Sigmoid colon (tissue), 4 donors: ENCODE data around the gene LHFPL6.

Source experiments
- EP300 ChIP-seq, 4 donors: sonication (generic); formaldehyde crosslinking; IDR thresholded peaks; one replicate each; pipeline ENCODE4 v1.6.1; 2017; ENCODE audit warnings: antibody characterized with exemption in 4 of 4
- POLR2A ChIP-seq, 2 donors: fragments of 450-650 bp; IDR thresholded peaks; one replicate each; pipeline ENCODE4 v1.6.1; 2016; ENCODE audit warnings: antibody characterized with exemption in 2 of 2, mild to moderate bottlenecking in 2 of 2, moderate library complexity in 2 of 2
- POLR2AphosphoS5 ChIP-seq, 4 donors: sonication (generic); formaldehyde crosslinking; IDR thresholded peaks; one replicate each; pipeline ENCODE4 v1.6.1; 2017; ENCODE audit warnings: antibody characterized with exemption in 4 of 4
- TF ChIP-seq, protein P1 (sequence below), 4 experiments: fragments of 450-650 bp in 3 of 4; fragments of 200-600 bp in 1 of 4; IDR thresholded peaks; one replicate each; pipeline ENCODE4 v1.5.1; 2016 to 2019; ENCODE audit warnings: antibody characterized with exemption in 4 of 4, mild to moderate bottlenecking in 3 of 4, moderate library complexity in 2 of 4

DNA sequence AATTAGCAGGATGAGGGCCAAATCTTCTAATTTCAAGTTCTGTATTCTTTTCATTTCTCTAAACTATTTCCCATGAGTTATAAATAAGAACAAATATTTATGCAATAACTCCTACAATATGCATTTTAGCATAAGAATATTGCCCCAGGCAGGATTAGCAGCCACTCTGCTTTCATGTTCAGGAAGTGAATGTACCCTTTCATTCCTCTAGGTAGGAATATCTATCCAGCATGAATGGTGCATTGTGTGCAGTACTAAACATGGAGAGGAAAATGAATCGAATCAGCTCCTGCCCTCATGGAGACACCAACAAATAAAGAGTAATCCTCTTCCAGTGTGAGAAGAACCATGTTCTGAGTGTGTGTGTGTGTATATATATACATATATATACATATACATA is 41.0 kb downstream of the LHFPL6 start:
- no peak for TF ChIP-seq EP300 (IDR thresholded peaks at IDR 0.05)
- no peak for TF ChIP-seq POLR2A (IDR thresholded peaks at IDR 0.05)
- TF ChIP-seq, protein P1, sequence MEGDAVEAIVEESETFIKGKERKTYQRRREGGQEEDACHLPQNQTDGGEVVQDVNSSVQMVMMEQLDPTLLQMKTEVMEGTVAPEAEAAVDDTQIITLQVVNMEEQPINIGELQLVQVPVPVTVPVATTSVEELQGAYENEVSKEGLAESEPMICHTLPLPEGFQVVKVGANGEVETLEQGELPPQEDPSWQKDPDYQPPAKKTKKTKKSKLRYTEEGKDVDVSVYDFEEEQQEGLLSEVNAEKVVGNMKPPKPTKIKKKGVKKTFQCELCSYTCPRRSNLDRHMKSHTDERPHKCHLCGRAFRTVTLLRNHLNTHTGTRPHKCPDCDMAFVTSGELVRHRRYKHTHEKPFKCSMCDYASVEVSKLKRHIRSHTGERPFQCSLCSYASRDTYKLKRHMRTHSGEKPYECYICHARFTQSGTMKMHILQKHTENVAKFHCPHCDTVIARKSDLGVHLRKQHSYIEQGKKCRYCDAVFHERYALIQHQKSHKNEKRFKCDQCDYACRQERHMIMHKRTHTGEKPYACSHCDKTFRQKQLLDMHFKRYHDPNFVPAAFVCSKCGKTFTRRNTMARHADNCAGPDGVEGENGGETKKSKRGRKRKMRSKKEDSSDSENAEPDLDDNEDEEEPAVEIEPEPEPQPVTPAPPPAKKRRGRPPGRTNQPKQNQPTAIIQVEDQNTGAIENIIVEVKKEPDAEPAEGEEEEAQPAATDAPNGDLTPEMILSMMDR (IDR thresholded peaks at IDR 0.05) = no peak
- no peak for TF ChIP-seq POLR2AphosphoS5 (IDR thresholded peaks at IDR 0.05)
